Measurements from ENCODE around the gene RNPEPL1.

DNA sequence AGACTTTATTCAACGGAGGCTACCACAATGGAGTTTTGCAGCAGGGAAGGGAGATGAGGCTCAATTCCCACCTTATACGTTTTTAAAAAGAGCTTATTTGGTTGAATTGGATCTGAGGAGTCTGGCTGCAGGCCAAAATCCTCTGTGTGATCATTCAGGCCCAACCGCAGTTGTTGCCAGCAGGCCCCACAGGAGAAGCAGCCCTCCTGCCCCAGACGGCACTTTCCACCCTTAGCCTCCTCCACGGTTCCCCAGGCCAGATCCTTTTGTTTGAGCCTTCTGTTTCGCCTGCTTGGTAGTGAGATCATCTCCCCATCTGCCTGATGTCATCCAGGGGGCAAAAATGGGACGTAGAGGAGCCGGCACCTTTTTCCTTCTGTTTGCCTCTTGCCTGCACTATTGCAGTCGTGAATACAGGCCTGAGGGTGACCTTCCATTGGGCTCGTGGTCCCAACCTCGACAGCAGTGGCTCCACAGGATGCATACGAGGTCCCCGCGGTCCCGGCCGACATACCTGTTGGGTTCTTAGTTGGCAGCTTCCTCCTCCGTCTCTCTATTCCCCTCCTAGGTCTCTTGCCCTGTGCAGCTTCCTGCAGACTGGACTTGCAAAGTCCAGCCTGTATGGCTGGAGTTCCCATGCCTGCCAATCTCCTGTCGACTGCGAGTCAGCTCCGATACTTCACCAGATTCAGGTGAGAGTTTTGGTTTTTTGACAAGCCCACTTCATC lies 47.7 kb downstream of the RNPEPL1 start:
- TF ChIP-seq, protein P1, sequence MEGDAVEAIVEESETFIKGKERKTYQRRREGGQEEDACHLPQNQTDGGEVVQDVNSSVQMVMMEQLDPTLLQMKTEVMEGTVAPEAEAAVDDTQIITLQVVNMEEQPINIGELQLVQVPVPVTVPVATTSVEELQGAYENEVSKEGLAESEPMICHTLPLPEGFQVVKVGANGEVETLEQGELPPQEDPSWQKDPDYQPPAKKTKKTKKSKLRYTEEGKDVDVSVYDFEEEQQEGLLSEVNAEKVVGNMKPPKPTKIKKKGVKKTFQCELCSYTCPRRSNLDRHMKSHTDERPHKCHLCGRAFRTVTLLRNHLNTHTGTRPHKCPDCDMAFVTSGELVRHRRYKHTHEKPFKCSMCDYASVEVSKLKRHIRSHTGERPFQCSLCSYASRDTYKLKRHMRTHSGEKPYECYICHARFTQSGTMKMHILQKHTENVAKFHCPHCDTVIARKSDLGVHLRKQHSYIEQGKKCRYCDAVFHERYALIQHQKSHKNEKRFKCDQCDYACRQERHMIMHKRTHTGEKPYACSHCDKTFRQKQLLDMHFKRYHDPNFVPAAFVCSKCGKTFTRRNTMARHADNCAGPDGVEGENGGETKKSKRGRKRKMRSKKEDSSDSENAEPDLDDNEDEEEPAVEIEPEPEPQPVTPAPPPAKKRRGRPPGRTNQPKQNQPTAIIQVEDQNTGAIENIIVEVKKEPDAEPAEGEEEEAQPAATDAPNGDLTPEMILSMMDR (IDR thresholded peaks at IDR 0.05) = no peak
- no peak for TF ChIP-seq POLR2A (IDR thresholded peaks at IDR 0.05)

All from uterus (tissue), 2 donors.